GM12878 (cell line): ENCODE measurements around the gene CACHD1. TPM values are rescaled to one million over a fixed set of nuclear protein-coding genes. Genes with fewer than 3 reads are reported as not detected.

ENCODE experiments used
- ATAC-seq: fragments of 200-7000 bp; cut with Tn5 transposase; 3 replicates; pipeline ENCODE4 v1.9.1; 2020; ENCODE audit warnings: mild to moderate bottlenecking, moderate library complexity
- BruUV-seq: library from RNA; stranded (reverse); fragments of 400-500 nt; replicated peaks from 2 replicates; lab custom pipeline; 2021; lab: Mats Ljungman, UMichigan
- CTCF ChIA-PET: fragments of 300-600 bp; sonication (Branson Sonifier 250); formaldehyde crosslinking; extraction: SDS; loops from one replicate; lab custom pipeline; 2021; ENCODE audit warnings: inconsistent platforms; lab: Yijun Ruan, JAX
- POLR2A ChIA-PET: fragments of 350-600 bp; formaldehyde crosslinking; extraction: SDS; loops from one replicate; lab custom pipeline; 2021; ENCODE audit warnings: inconsistent platforms; lab: Charles Lee
- RAD21 ChIA-PET: fragments of 300-600 bp; sonication (Branson Sonifier 250); formaldehyde crosslinking; loops from one replicate; lab custom pipeline; 2023; ENCODE audit warnings: antibody characterized with exemption; ENCODE audit not compliant: unreplicated experiment; lab: Charles Lee
- SMC1A ChIA-PET: fragments of 300-600 bp; sonication (Branson Sonifier 250); formaldehyde crosslinking; loops from one replicate; lab custom pipeline; 2023; ENCODE audit not compliant: unreplicated experiment, uncharacterized antibody; lab: Charles Lee
- DNase-seq: peaks from one replicate; pipeline ENCODE4 v3.0.0-alpha.2; 2011; ENCODE audit warnings: low read depth, low spot score
- FAIRE-seq: peaks from 3 replicates; lab custom pipeline; 2011; peaks lifted over from hg19 to GRCh38; lab: Jason Lieb, UNC
- H2AFZ ChIP-seq: 2 replicates; pipeline ENCODE4 v1.6.0; 2011; ENCODE audit warnings: low read depth, low read length, control low read depth; ENCODE audit not compliant: control insufficient read depth
- H3K27ac ChIP-seq: 2 replicates; pipeline ENCODE4 v1.5.1; 2011; ENCODE audit warnings: control low read depth; ENCODE audit not compliant: control insufficient read depth, insufficient read depth
- H3K27me3 ChIP-seq, 2 experiments: replicated peaks in 1 of 2; 2 replicates each; pipeline versions ENCODE4 v1.6.0 to v1.6.1; 2011; ENCODE audit warnings: low read length in 1 of 2; ENCODE audit not compliant: control insufficient read depth in 2 of 2, insufficient read depth in 2 of 2
- H3K36me3 ChIP-seq, 2 experiments: 2 replicates each; pipeline ENCODE4 v1.5.1; 2011; ENCODE audit warnings: low read length in 1 of 2; ENCODE audit not compliant: control insufficient read depth in 2 of 2, insufficient read depth in 2 of 2
- H3K4me1 ChIP-seq: 2 replicates; pipeline ENCODE4 v1.6.1; 2011; ENCODE audit warnings: mild to moderate bottlenecking, low read length, moderate library complexity, mixed read lengths; ENCODE audit not compliant: control insufficient read depth, insufficient read depth
- H3K4me2 ChIP-seq: 2 replicates; pipeline ENCODE4 v1.6.0; 2011; ENCODE audit warnings: control low read depth; ENCODE audit not compliant: control insufficient read depth, insufficient read depth
- H3K4me3 ChIP-seq: fragments of 200-600 bp; sonication (generic); 2 replicates; pipeline ENCODE4 v1.5.1; 2016
- H3K79me2 ChIP-seq: 2 replicates; pipeline ENCODE4 v1.6.0; 2011; ENCODE audit warnings: low read length; ENCODE audit not compliant: control insufficient read depth, insufficient read depth
- H3K9ac ChIP-seq: 2 replicates; pipeline ENCODE4 v1.8.0; 2011; ENCODE audit warnings: low read length, control low read depth, mixed read lengths; ENCODE audit not compliant: control insufficient read depth, insufficient read depth
- H3K9me3 ChIP-seq: replicated peaks from 3 replicates; pipeline ENCODE4 v1.5.1; 2011; ENCODE audit warnings: mild to moderate bottlenecking, low read length; ENCODE audit not compliant: control insufficient read depth, insufficient read depth
- H4K20me1 ChIP-seq: 2 replicates; pipeline ENCODE4 v1.6.0; 2011; ENCODE audit not compliant: control insufficient read depth, insufficient read depth
- ATF3 ChIP-seq: IDR thresholded peaks from 2 replicates; pipeline ENCODE4 v1.6.1; 2011; ENCODE audit warnings: low read depth, mild to moderate bottlenecking, low read length, moderate library complexity, borderline replicate concordance; ENCODE audit errors: extremely low read depth
- CBX5 ChIP-seq: sonication (generic); IDR thresholded peaks from 2 replicates; pipeline ENCODE4 v1.6.1; 2016; ENCODE audit warnings: low read depth, moderate library complexity, mild to moderate bottlenecking, inconsistent platforms
- ETV6 ChIP-seq, 2 experiments: fragments of 450-650 bp in 1 of 2; IDR thresholded peaks in 1 of 2; conservative IDR thresholded peaks in 1 of 2; 2 replicates each; pipeline ENCODE4 v1.6.1; 2014; ENCODE audit warnings: antibody characterized with exemption in 1 of 2, borderline replicate concordance in 1 of 2, low read depth in 1 of 2, mild to moderate bottlenecking in 1 of 2, moderate library complexity in 1 of 2
- MLLT1 ChIP-seq: fragments of 450-650 bp; IDR thresholded peaks from 2 replicates; pipeline ENCODE4 v1.6.1; 2016; ENCODE audit warnings: mild to moderate bottlenecking
- NBN ChIP-seq: fragments of 450-650 bp; IDR thresholded peaks from 2 replicates; pipeline ENCODE4 v1.6.1; 2016
- NKRF ChIP-seq: fragments of 450-650 bp; conservative IDR thresholded peaks from 2 replicates; pipeline ENCODE4 v1.6.1; 2017; ENCODE audit warnings: mild to moderate bottlenecking, moderate library complexity
- NRF1 ChIP-seq: conservative IDR thresholded peaks from 2 replicates; pipeline ENCODE4 v1.6.1; 2011; ENCODE audit warnings: mild to moderate bottlenecking, low read depth, low read length, improper control_type of control experiment
- POLR2A ChIP-seq: IDR thresholded peaks from 2 replicates; pipeline ENCODE4 v1.6.1; 2011; ENCODE audit warnings: low read depth, mild to moderate bottlenecking, low read length
- RB1 ChIP-seq: fragments of 450-650 bp; formaldehyde crosslinking; IDR thresholded peaks from 2 replicates; pipeline ENCODE4 v1.6.1; 2017; ENCODE audit warnings: mild to moderate bottlenecking, borderline replicate concordance
- RBBP5 ChIP-seq: fragments of 200-600 bp; sonication (generic); conservative IDR thresholded peaks from 2 replicates; pipeline ENCODE4 v1.6.1; 2016
- SIN3A ChIP-seq: IDR thresholded peaks from 2 replicates; pipeline ENCODE4 v1.6.1; 2012; ENCODE audit warnings: low read depth, low read length, improper control_type of control experiment
- SIX5 ChIP-seq: IDR thresholded peaks from 2 replicates; pipeline ENCODE4 v1.6.1; 2011; ENCODE audit warnings: mild to moderate bottlenecking, low read depth, low read length, moderate library complexity; ENCODE audit not compliant: severe bottlenecking
- SMAD1 ChIP-seq: fragments of 450-650 bp; IDR thresholded peaks from 2 replicates; pipeline ENCODE4 v1.6.1; 2018; ENCODE audit warnings: mild to moderate bottlenecking, low read depth; ENCODE audit not compliant: partially characterized antibody
- SUZ12 ChIP-seq: fragments of 200-600 bp; sonication (generic); IDR thresholded peaks from one replicate; pipeline ENCODE4 v1.6.1; 2018; ENCODE audit warnings: antibody characterized with exemption, mild to moderate bottlenecking; ENCODE audit not compliant: unreplicated experiment
- YBX1 ChIP-seq: fragments of 450-650 bp; IDR thresholded peaks from 2 replicates; pipeline ENCODE4 v1.6.1; 2016; ENCODE audit warnings: antibody characterized with exemption
- ZBED1 ChIP-seq: IDR thresholded peaks from 2 replicates; pipeline ENCODE4 v1.6.1; 2016; ENCODE audit warnings: borderline replicate concordance
- ZNF207 ChIP-seq: fragments of 450-650 bp; IDR thresholded peaks from 2 replicates; pipeline ENCODE4 v1.6.1; 2014; ENCODE audit warnings: antibody characterized with exemption, mild to moderate bottlenecking, borderline replicate concordance
- ZNF687 ChIP-seq: fragments of 450-650 bp; IDR thresholded peaks from 2 replicates; pipeline ENCODE4 v1.6.1; 2017; ENCODE audit warnings: mild to moderate bottlenecking, moderate library complexity
- WGBS: methylation state at CpG from one replicate; pipeline ENCODE4 v1.1.6; 2016; ENCODE audit warnings: low lambda C conversion rate; ENCODE audit not compliant: insufficient replicate concordance, insufficient coverage; ENCODE audit errors: missing lambda C conversion rate; 5-methylcytosine and 5-hydroxymethylcytosine counted together
- in situ Hi-C: fragments of 300-500 bp; cut with MboI; formaldehyde crosslinking; loops from 9 replicates; pipeline ENCODE4 v1.14.3; 2018; ENCODE audit warnings: mixed read lengths
- intact Hi-C: fragments of 100-400 bp; cut with micrococcal nuclease; formaldehyde crosslinking; loops from one replicate; pipeline ENCODE4 v1.14.2; 2022; ENCODE audit not compliant: unreplicated experiment
- polyA plus RNA-seq, 11 experiments: library from polyadenylated mRNA; depleted of rRNA in 4 of 11; unstranded in 6 of 11; stranded (reverse) in 5 of 11; fragments of >200 nt; fragmentation: Nextera tagmentation in 4 of 11; fragmentation: Illumina TruSeq in 1 of 11; extraction: Ambion mirVana in 4 of 11; extraction: Trizol in 1 of 11; gene quantifications; 1 replicate in 1 of 11; 2 replicates in 10 of 11; pipeline versions ENCODE4 v1.2.1 to v1.2.3, GENCODE V29; 2011 to 2016; ENCODE audit warnings: inconsistent platforms in 2 of 11, missing spikeins in 2 of 11, low read depth in 1 of 11
- total RNA-seq, 4 experiments: library from RNA; depleted of rRNA in 3 of 4; stranded (reverse); fragments of >200 nt in 3 of 4; fragmentation: Illumina TruSeq in 1 of 4; extraction: Trizol in 1 of 4; gene quantifications; 2 replicates each; pipeline versions ENCODE4 v1.2.1 to v1.2.3, GENCODE V29; 2013 to 2021

Gene CACHD1
- total and polyA plus RNA-seq, 10 of the 15 experiments (the other 5 are each of a cell fraction or from before 2014, with no cell fraction given) = 0.03 TPM; not detected in 9

GRCh38 chr1:64486193-64486592 lies 16.3 kb downstream of the CACHD1 start (continued):
- no peak for TF ChIP-seq ZBED1
- TF ChIP-seq ETV6 (conservative IDR thresholded peaks at IDR 0.05 in 1 of 2, IDR thresholded peaks at IDR 0.05 in 1 of 2; ENCODE audit: borderline replicate concordance in 1 of 2, low read depth in 1 of 2) = no peak
- no peak for TF ChIP-seq POLR2A
- no peak for TF ChIP-seq CBX5
- TF ChIP-seq NRF1 = no peak
- TF ChIP-seq SMAD1 = no peak
- TF ChIP-seq SIN3A = no peak
- no peak for TF ChIP-seq RB1
- no peak for TF ChIP-seq ZNF687
- no peak for TF ChIP-seq NBN
- TF ChIP-seq ZNF207 = no peak

GRCh38 chr1:64487061-64487460 lies 17.1 kb downstream of the CACHD1 start:
- Histone ChIP-seq H3K4me3 (no peak overlapping the region), H3K9me3 (no peaks in the 10 kb centered on the region), H3K79me2 (no peaks in the 10 kb centered on the region), H3K36me3 (no peaks in the 10 kb centered on the region), H3K9ac (no peak overlapping the region), H2AFZ (no peak overlapping the region), H3K27me3 (no peaks in the 10 kb centered on the region), H3K27ac (no peak overlapping the region), H4K20me1 (no peaks in the 10 kb centered on the region), H3K4me1 (no peaks in the 10 kb centered on the region), H3K4me2 (no peak overlapping the region)
- no peak for ATAC-seq
- ChIA-PET CTCF (no interaction called here), RAD21 (no interaction called here), SMC1A (no interaction called here), POLR2A (interaction anchor here (0.7 kb wide), 1 partner anchor 10 kb away, joined by 3 read pairs; no protein-coding TSS in a partner anchor)
- intact Hi-C loops (no loop called here), in situ Hi-C loops (no loop called here)
- WGBS = 23% methylated on average over 1 of the region's 1 CpG
- no peak for DNase-seq
- FAIRE-seq = no peak
- no TSS peak for BruUV-seq
- TF ChIP-seq YBX1 (no peak), ATF3 (no peak), SUZ12 (no peak), MLLT1 (no peak), SIX5 (no peak), NKRF (no peak), RBBP5 (no peak)
